ENCODE measurements around the gene SLC17A5. TPM values are rescaled to one million over a fixed set of nuclear protein-coding genes. Genes with fewer than 3 reads are reported as not detected.

Gene SLC17A5
- total and polyA plus RNA-seq, 9 of the 15 experiments (the other 6 are each of a cell fraction or from before 2014, with no cell fraction given) = 1.3 to 7.2 (median 3.4) TPM

GRCh38 chr6:73580247-73581149 lies 73.3 kb downstream of the SLC17A5 start (continued):
- TF ChIP-seq CUX1 (CRISPR knock-in tag; IDR thresholded peaks at IDR 0.05) = 0 out of 2 replicates have a peak, but pooled peaks have one; percentile 51
- peak; percentile 54 for TF ChIP-seq TAF9B (IDR thresholded peaks at IDR 0.05; ENCODE audit: partially characterized antibody)
- no peak for TF ChIP-seq MEIS2 (IDR thresholded peaks at IDR 0.05; ENCODE audit: partially characterized antibody)
- TF ChIP-seq EZH2 (IDR thresholded peaks at IDR 0.05; ENCODE audit: borderline replicate concordance, low read depth, low read length) = no peak
- no peak for TF ChIP-seq ZNF551 (CRISPR knock-in tag; IDR thresholded peaks at IDR 0.05)
- TF ChIP-seq SMARCA5 (IDR thresholded peaks at IDR 0.05) = no peak
- TF ChIP-seq HNRNPL (IDR thresholded peaks at IDR 0.05; ENCODE audit: low read depth, low read length) = no peak
- 0 out of 4 replicates have a peak, but pooled peaks of 1 of the 2 experiments have one; percentile 33 for TF ChIP-seq TEAD1 (CRISPR knock-in tag; IDR thresholded peaks at IDR 0.05)
- TF ChIP-seq XRCC4 (IDR thresholded peaks at IDR 0.05; ENCODE audit: extremely low read depth, insufficient read depth, insufficient read length) = no peak
- 0 out of 2 replicates have a peak, but pooled peaks have one; percentile 23 for TF ChIP-seq SMC3 (conservative IDR thresholded peaks at IDR 0.05; ENCODE audit: insufficient read depth, low read depth, low read length)
- TF ChIP-seq SRSF1 (IDR thresholded peaks at IDR 0.05; ENCODE audit: low read depth, low read length) = no peak
- peak; percentile 75 to 88 (median 79) for TF ChIP-seq CTCF (IDR thresholded peaks at IDR 0.05 in 2 of 3, conservative IDR thresholded peaks at IDR 0.05 in 1 of 3; ENCODE audit: insufficient read depth in 2 of 3, low read depth in 1 of 3, low read length in 3 of 3)
- no peak for TF ChIP-seq ETV5 (CRISPR knock-in tag; IDR thresholded peaks at IDR 0.05; ENCODE audit: low read depth)
- TF ChIP-seq THRA (IDR thresholded peaks at IDR 0.05) = no peak
- no peak for TF ChIP-seq ZNF780A (CRISPR knock-in tag; IDR thresholded peaks at IDR 0.05)
- TF ChIP-seq ZNF589 (CRISPR knock-in tag; IDR thresholded peaks at IDR 0.05; ENCODE audit: low read depth) = no peak

All from K562 (cell line).